CD4-positive, alpha-beta T cell treated with Interleukin-1 beta for 1 hour (primary cell): ENCODE data around the gene BUB3.
"Not testable (repeated sequence)": the region's sequence is repeated elsewhere in the genome, so short reads cannot be mapped to it uniquely, and the experiment has no call there.

ENCODE experiments used
- DNase-seq, 2 donors: peaks; one replicate each; pipeline ENCODE4 v3.0.0-alpha.2; 2020 to 2022

BUB3 gene

DNA sequence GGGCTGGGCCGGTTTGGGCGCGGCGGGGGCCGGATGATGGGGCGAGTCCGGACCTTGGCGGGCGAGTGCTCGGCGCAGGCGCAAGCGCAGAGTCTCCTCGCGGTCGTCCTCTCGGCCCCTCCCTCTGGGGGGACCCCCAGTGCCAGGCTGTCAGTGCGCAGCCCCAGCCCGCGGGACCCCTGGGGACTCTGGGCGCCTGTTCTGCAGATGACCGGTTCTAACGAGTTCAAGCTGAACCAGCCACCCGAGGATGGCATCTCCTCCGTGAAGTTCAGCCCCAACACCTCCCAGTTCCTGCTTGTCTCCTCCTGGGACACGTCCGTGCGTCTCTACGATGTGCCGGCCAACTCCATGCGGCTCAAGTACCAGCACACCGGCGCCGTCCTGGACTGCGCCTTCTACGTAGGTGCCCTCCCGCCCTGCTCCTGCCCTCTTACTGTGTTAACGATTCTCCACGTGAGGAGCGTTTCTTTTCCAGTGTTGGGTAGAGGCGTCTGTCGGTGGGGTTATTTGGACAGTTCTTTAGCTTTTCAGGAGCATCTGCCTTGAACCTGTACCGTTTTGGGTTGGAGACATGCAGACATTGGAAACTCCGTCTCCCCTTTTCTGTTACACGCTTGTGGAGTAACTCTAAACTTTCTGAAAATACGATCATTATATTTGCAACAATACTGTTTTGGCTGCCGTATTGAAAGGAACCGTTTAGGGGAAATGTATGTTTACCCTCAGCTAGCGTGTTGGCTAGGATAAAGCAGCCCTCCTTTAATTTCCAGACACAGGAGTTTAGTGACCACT, 706 bp downstream of the BUB3 start:
- peak; percentile 42 for DNase-seq

GRCh38 chr10:123156078-123156477, 1.9 kb downstream of the BUB3 start:
- no peak for DNase-seq

DNA sequence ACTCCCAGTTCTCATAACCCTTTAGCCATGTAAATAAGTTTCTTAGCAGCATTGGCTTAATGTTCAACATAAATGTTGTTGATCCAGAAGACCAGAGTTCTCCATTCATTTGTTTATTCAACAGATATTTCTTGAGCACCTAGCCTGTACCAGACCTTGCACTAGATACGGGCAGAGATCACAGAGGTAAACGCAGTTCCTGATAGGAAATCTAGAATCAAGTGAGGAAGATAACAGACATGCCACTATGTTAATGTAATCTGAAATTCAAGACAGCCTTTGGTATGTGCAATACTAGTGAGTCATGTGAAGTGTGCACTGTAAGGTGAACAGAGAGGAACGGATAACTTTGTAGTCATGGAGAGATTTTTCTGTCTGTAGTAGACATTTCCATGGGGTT, 3.0 kb downstream of the BUB3 start:
- DNase-seq, result no peak

- no peak for DNase-seq
These were observed 4.5 kb downstream of the BUB3 start for GRCh38 chr10:123158682-123159081.

- DNase-seq, result peak in 1 of 2 donors; percentile 65
These were observed 6.2 kb downstream of the BUB3 start for GRCh38 chr10:123160311-123160980.

GRCh38 chr10:123164319-123164718, 10.1 kb downstream of the BUB3 start:
- no peak for DNase-seq

DNA sequence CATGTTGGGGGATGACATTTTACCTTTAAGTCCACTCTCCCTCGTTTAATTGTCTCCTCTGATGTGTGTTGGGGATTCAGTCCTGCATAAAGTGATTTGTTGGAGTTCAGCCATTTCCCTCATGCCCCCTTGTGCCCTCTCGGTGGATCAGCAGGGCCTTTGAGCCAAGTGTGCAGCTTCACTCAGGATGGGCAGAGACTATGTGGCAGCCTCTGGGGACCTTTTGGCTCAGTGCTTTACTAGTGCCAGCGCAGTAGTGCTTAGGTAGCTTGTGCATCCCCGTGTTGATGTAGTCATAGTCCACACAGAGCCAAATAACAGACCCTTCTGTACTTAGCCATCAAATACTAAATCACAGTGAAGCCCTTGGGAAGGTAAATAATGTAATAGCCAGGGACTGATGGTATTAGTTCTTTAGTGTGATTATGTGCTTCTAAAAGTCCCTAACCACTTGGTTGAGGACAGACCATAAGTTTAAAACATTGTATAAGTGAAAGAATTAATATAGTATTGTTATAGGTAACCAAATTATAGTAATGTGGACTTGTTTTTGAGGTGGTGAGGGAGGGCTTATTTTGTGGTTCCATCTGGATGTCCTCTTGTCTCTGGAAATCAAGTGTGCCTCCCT, 11.4 kb downstream of the BUB3 start:
- no peak for DNase-seq

DNA sequence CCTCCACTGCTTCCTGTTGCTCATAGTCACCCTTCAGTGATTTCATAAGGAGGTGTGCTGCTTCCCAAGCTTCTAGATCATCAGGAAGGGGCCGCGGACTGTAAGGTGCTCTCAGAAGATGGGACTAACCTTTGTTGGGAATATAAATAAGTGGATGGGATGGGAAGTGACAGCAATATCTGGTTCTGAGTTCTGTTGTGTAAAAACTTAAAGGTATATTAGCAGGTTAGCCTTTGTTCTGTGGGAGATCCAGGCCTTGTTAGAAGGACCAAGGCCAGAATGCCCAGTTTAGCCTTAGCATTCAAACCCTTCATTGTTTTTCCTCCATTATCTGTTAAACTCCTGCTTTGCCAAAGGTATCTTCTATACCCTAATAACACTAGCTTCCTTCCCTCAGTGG, 12.4 kb downstream of the BUB3 start:
- no peak for DNase-seq

DNA sequence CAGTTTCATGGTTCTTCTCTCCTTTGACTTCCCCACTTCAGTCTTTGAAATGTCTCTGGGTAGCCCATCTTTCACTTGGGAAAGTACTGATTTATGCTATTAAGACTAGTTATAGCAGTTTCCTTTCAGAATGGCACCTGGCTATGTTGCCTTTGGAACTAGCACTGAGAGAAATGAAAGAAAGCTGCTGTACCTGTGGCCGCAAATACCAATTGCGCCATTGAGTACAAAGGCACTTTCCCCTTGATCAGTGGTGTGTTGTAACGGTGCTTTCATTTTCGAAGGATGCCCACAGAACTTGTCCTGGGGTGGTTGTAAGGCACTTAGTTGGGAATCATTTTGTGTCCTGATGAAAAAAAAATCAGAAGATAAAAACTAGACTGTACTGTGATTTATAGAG, 16.8 kb downstream of the BUB3 start:
- no peak for DNase-seq

- DNase-seq, result not testable (repeated sequence)
These were observed 17.4 kb downstream of the BUB3 start for GRCh38 chr10:123171616-123172015.

- no peak for DNase-seq
These were observed 21.5 kb downstream of the BUB3 start for GRCh38 chr10:123175389-123176387.

- not testable (repeated sequence) for DNase-seq
These were observed 24.2 kb downstream of the BUB3 start for GRCh38 chr10:123178390-123178789.

- DNase-seq, result no peak
These were observed 26.2 kb downstream of the BUB3 start for GRCh38 chr10:123180101-123181090.

GRCh38 chr10:123183724-123184123, 29.5 kb downstream of the BUB3 start:
- DNase-seq, result no peak

GRCh38 chr10:123187781-123188180, 33.6 kb downstream of the BUB3 start:
- no peak for DNase-seq

- DNase-seq, result no peak
These were observed 37.7 kb downstream of the BUB3 start for GRCh38 chr10:123191886-123192285.

DNA sequence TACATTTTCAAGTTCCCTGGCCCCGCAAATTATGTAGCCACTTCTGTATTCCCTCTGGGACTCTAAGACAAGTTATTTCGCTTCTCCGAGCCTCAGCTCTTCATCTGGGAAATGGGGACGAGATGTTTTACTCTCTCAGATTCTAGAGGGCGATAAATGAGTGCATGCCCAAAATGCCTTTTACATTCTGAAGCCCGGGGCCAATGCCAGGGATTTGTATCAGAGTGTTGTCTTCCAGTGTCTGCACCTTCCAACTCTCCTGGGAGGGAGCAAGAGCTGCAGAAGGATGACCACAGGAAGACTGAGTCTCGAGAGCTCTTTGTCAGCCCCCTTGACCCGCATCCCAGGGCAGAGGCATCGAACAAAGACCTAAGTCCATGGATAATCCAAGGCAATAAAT, 39.9 kb downstream of the BUB3 start:
- DNase-seq, result no peak

DNA sequence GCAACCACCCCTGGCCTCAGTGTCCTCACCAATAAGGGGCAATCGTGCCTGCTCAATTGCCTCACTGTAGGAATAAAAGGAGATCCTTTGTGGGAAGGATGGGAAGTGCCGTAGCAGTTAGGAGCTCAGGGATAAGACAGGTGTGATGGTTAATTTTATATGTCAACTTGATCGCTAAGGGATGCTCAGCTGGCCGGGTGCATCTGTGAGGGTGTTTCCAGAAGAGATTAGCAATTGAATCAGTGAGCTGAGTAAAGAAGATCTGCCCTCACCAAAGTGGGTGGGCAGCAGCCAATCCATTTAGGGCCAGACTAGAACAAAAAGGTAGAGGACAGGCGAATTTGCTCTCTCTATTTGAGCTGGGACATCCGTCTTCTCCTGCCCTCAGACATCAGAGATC, 46.3 kb downstream of the BUB3 start:
- DNase-seq, result no peak

DNA sequence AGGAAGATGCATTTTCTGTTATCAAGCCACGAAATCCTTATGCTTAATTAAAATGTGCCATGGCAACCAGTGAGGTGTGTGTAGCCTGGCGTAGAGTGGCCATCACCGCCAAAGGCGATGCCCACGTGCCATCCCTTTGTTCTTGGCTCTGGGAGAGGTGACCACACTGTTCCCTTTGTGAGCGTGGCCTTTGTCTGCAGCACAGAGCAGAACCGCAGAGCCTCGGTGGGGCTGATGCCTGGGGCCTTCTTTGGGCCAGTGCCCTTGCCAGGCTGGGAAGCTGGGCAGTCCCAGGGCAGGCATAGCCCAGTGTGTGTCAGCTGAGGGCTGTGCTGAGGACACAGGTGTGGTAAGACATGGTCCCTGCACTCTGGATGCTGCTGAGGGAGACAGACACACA, 48.3 kb downstream of the BUB3 start:
- DNase-seq, result no peak

DNA sequence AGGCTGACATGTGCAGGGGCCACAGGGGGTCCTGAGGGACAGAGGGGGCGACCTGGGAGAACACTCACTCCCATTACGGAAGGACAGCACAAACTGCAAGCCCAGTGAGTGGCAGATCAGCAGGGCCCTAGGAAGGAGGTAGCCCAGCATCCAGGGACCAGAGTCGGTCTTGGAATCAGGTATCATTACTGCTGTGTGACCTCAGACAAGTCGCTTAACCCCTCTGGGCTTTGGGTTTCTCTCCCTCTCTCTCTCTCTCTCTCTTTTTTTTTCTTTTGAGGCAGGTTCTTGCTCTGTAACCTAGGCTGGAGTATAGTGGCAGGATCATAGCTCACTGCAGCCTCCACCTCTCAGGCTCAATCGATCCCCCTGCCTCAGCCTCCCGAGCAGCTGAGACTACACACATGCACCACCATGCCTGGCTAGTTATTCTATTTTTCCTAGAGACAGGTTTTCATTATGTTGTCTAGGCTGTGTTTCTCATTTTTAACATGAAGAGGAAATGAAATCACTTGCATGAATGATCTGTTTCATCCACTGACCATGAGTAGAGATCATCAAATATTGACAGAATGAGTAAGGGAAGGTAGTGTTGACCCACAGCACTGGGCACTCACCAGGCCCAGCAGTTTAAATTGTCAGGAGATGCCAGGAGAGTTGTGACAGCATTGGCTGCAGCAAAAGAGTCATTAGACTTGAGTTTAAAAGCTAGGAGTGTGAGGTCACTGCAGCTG, 49.4 kb downstream of the BUB3 start:
- no peak for DNase-seq

DNA sequence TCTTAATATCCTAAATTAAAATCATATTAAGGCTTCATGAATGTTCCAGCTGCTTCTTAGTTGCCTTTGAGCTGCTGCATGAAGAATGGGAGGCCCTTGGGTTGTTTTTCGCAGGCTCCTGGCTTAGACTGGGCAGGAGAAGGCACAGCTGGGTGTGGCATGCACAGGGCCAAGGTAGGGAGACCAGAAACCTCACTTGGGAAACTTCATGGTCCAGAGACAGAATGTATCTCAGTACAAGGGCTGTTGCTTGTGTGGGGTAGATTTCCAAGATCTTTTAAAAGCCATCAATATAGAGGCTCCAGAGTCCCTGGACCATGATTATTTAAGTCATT, 49.9 kb downstream of the BUB3 start:
- no peak for DNase-seq
